H9 (cell line): ENCODE measurements around the gene PRAC2. TPM values are rescaled to one million over a fixed set of nuclear protein-coding genes. Genes with fewer than 3 reads are reported as not detected.

Source experiments
- DNase-seq: peaks from one replicate; pipeline ENCODE4 v3.0.0-alpha.2; 2017
- H2AFZ ChIP-seq: one replicate; pipeline ENCODE4 v1.6.1; 2013; ENCODE audit warnings: mild to moderate bottlenecking, low read length, control low read depth, moderate library complexity
- H2AK5ac ChIP-seq: 2 replicates; pipeline ENCODE4 v1.6.1; 2013; ENCODE audit warnings: low read length, control low read depth, mixed read lengths; ENCODE audit not compliant: insufficient read length
- H2BK120ac ChIP-seq: one replicate; pipeline ENCODE4 v1.6.1; 2013; ENCODE audit warnings: low read depth, mild to moderate bottlenecking, low read length, control low read depth, inconsistent platforms; ENCODE audit not compliant: poor library complexity, severe bottlenecking
- H2BK12ac ChIP-seq: 2 replicates; pipeline ENCODE4 v1.6.1; 2013; ENCODE audit warnings: low read length, control low read depth, mixed read lengths, low read depth; ENCODE audit not compliant: insufficient read length
- H2BK15ac ChIP-seq: 2 replicates; pipeline ENCODE4 v1.6.1; 2013; ENCODE audit warnings: low read depth, low read length, control low read depth
- H2BK20ac ChIP-seq: one replicate; pipeline ENCODE4 v1.6.1; 2013; ENCODE audit warnings: low read depth, mild to moderate bottlenecking, low read length, control low read depth, inconsistent platforms; ENCODE audit not compliant: poor library complexity, severe bottlenecking
- H2BK5ac ChIP-seq: 2 replicates; pipeline ENCODE4 v1.6.1; 2013; ENCODE audit warnings: low read length, control low read depth, mixed read lengths; ENCODE audit not compliant: insufficient read length
- H3K14ac ChIP-seq: 2 replicates; pipeline ENCODE4 v1.6.1; 2013; ENCODE audit warnings: low read length, control low read depth; ENCODE audit not compliant: insufficient read depth
- H3K18ac ChIP-seq: 2 replicates; pipeline ENCODE4 v1.6.1; 2013; ENCODE audit warnings: low read depth, mild to moderate bottlenecking, mixed read lengths, low read length, control low read depth; ENCODE audit not compliant: insufficient read length
- H3K23ac ChIP-seq: 2 replicates; pipeline ENCODE4 v1.6.1; 2013; ENCODE audit warnings: low read length, control low read depth, mixed read lengths, low read depth; ENCODE audit not compliant: insufficient read length
- H3K23me2 ChIP-seq: 2 replicates; pipeline ENCODE4 v1.6.1; 2013; ENCODE audit warnings: low read depth, mild to moderate bottlenecking, mixed read lengths, low read length, control low read depth; ENCODE audit not compliant: insufficient read length, poor library complexity, severe bottlenecking
- H3K27ac ChIP-seq: 2 replicates; pipeline ENCODE4 v1.5.1; 2013; ENCODE audit warnings: low read length, control low read depth, mixed read lengths, low read depth; ENCODE audit not compliant: insufficient read length
- H3K27me3 ChIP-seq: 2 replicates; pipeline ENCODE4 v1.6.1; 2013; ENCODE audit warnings: low read length, control low read depth, inconsistent platforms; ENCODE audit not compliant: insufficient read depth
- H3K4ac ChIP-seq: 2 replicates; pipeline ENCODE4 v1.6.1; 2013; ENCODE audit warnings: low read depth, mild to moderate bottlenecking, control low read depth, inconsistent platforms, low read length, moderate library complexity
- H3K4me1 ChIP-seq: 2 replicates; pipeline ENCODE4 v1.6.1; 2013; ENCODE audit warnings: low read length, control low read depth, inconsistent platforms; ENCODE audit not compliant: insufficient read depth
- H3K4me2 ChIP-seq: 2 replicates; pipeline ENCODE4 v1.6.1; 2013; ENCODE audit warnings: low read length, control low read depth, mixed read lengths; ENCODE audit not compliant: insufficient read length, insufficient read depth
- H3K56ac ChIP-seq: 2 replicates; pipeline ENCODE4 v1.6.1; 2013; ENCODE audit warnings: low read depth, mild to moderate bottlenecking, mixed read lengths, low read length, control low read depth; ENCODE audit not compliant: insufficient read length
- H3K79me1 ChIP-seq: 2 replicates; pipeline ENCODE4 v1.6.1; 2013; ENCODE audit warnings: low read depth, mild to moderate bottlenecking, moderate library complexity, low read length, control low read depth, inconsistent platforms; ENCODE audit not compliant: insufficient read depth, poor library complexity, severe bottlenecking
- H3K79me2 ChIP-seq: 2 replicates; pipeline ENCODE4 v1.6.1; 2013; ENCODE audit warnings: low read length, control low read depth, inconsistent platforms; ENCODE audit not compliant: insufficient read depth
- H3K9ac ChIP-seq: 2 replicates; pipeline ENCODE4 v1.6.1; 2013; ENCODE audit warnings: low read length, control low read depth, mixed read lengths; ENCODE audit not compliant: insufficient read length; ENCODE audit errors: extremely low read depth
- H3K9me3 ChIP-seq: one replicate; pipeline ENCODE4 v1.6.1; 2013; ENCODE audit warnings: low read depth, low read length, inconsistent platforms; ENCODE audit not compliant: control insufficient read depth
- H3T11ph ChIP-seq: one replicate; pipeline ENCODE4 v1.6.1; 2013; ENCODE audit warnings: mild to moderate bottlenecking, low read length, control low read depth, inconsistent platforms
- H4K20me1 ChIP-seq: one replicate; pipeline ENCODE4 v1.6.1; 2013; ENCODE audit not compliant: control insufficient read depth, insufficient read length, insufficient read depth
- H4K5ac ChIP-seq: 2 replicates; pipeline ENCODE4 v1.6.1; 2013; ENCODE audit warnings: low read depth, mild to moderate bottlenecking, mixed read lengths, low read length, control low read depth; ENCODE audit not compliant: insufficient read length
- H4K8ac ChIP-seq: replicated peaks from 2 replicates; pipeline ENCODE4 v1.6.1; 2013; ENCODE audit warnings: low read length, control low read depth, mixed read lengths, low read depth; ENCODE audit not compliant: insufficient read length
- H4K91ac ChIP-seq: 2 replicates; pipeline ENCODE4 v1.6.1; 2013; ENCODE audit warnings: low read depth, mild to moderate bottlenecking, moderate library complexity, mixed read lengths, low read length, control low read depth; ENCODE audit not compliant: insufficient read length
- H3K27ac Mint-ChIP-seq, 3 experiments: 2 replicates in 2 of 3; 3 replicates in 1 of 3; pipeline ENCODE4 v1.8.0; 2020 to 2021; ENCODE audit warnings: mixed read lengths in 3 of 3, mild to moderate bottlenecking in 1 of 3, moderate library complexity in 1 of 3
- H3K27me3 Mint-ChIP-seq: 2 replicates; pipeline ENCODE4 v1.8.0; 2021; ENCODE audit warnings: low read depth, mild to moderate bottlenecking, moderate library complexity, mixed read lengths
- H3K36me3 Mint-ChIP-seq, 3 experiments: 2 replicates in 2 of 3; 3 replicates in 1 of 3; pipeline ENCODE4 v1.8.0; 2020 to 2021; ENCODE audit warnings: low read depth in 3 of 3, mixed read lengths in 3 of 3; ENCODE audit not compliant: insufficient read depth in 1 of 3
- H3K4me1 Mint-ChIP-seq, 2 experiments: 2 replicates each; pipeline ENCODE4 v1.8.0; 2020; ENCODE audit warnings: mixed read lengths in 2 of 2
- H3K4me3 Mint-ChIP-seq, 2 experiments: 2 replicates in 1 of 2; 3 replicates in 1 of 2; pipeline ENCODE4 v1.8.0; 2020 to 2021; ENCODE audit warnings: mild to moderate bottlenecking in 2 of 2, mixed read lengths in 2 of 2, moderate library complexity in 1 of 2
- H3K9me3 Mint-ChIP-seq, 2 experiments: 2 replicates in 1 of 2; 3 replicates in 1 of 2; pipeline ENCODE4 v1.8.0; 2020; ENCODE audit warnings: mild to moderate bottlenecking in 2 of 2, mixed read lengths in 2 of 2, moderate library complexity in 1 of 2
- WGBS: extraction: QIAGEN DNeasy Blood & Tissue Kit; methylation state at CpG from one replicate; pipeline ENCODE4 v1.1.7; 2013; ENCODE audit warnings: missing lambda C conversion rate, low lambda C conversion rate, mixed read lengths; ENCODE audit not compliant: insufficient read length; ENCODE audit errors: extremely low coverage; 5-methylcytosine and 5-hydroxymethylcytosine counted together
- total RNA-seq: library from RNA; stranded (reverse); gene quantifications from 2 replicates; pipeline ENCODE4 v1.2.1, GENCODE V29; 2021
- TF ChIP-seq, protein P1 (sequence below): fragments of 200-600 bp; sonication (generic); conservative IDR thresholded peaks from 3 replicates; pipeline ENCODE4 v1.8.0; 2021; ENCODE audit warnings: antibody characterized with exemption, mild to moderate bottlenecking

PRAC2 gene
- total RNA-seq, 1 experiment from 2014 or later = not detected

DNA sequence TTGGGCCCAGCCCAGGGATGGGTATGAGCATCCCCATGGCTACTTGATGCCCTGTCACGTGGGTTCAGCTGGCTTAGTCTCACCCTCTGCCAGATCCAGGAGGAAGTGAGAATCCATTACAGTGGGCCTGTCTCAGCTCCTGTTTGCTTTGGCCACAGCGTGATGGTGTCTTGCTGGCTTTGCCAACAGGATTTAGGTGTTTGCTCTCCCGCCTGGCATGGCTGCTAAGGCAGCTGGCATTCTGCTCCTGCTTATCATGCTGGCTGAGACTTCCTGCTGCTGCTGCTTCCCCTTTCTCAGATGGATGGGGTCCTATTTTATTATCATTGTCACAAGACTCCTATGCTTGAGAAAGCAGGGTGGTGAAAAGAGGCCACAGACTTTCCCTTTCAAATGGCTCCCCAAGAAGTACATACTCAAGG, 33.9 kb downstream of the PRAC2 start:
- no peak overlapping the region for H2BK12ac ChIP-seq
- no peak overlapping the region for H2AFZ ChIP-seq
- Mint-ChIP-seq H3K4me3 (no peak overlapping the region), H3K9me3 (no peaks in the 10 kb centered on the region), H3K36me3 (no peaks in the 10 kb centered on the region; a peak in 1 of 7 replicates), H3K4me1 (peaks cover 5 to 8% of the 10 kb centered on the region in 2 experiments), H3K27ac (no peak overlapping the region; a peak in 1 of 7 replicates), H3K27me3 (peaks cover 99% of the 10 kb centered on the region)
- H3K27ac ChIP-seq = no peak overlapping the region
- H2AK5ac ChIP-seq = no peak overlapping the region
- TF ChIP-seq, protein P1, sequence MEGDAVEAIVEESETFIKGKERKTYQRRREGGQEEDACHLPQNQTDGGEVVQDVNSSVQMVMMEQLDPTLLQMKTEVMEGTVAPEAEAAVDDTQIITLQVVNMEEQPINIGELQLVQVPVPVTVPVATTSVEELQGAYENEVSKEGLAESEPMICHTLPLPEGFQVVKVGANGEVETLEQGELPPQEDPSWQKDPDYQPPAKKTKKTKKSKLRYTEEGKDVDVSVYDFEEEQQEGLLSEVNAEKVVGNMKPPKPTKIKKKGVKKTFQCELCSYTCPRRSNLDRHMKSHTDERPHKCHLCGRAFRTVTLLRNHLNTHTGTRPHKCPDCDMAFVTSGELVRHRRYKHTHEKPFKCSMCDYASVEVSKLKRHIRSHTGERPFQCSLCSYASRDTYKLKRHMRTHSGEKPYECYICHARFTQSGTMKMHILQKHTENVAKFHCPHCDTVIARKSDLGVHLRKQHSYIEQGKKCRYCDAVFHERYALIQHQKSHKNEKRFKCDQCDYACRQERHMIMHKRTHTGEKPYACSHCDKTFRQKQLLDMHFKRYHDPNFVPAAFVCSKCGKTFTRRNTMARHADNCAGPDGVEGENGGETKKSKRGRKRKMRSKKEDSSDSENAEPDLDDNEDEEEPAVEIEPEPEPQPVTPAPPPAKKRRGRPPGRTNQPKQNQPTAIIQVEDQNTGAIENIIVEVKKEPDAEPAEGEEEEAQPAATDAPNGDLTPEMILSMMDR = no peak
- no peak overlapping the region for H2BK15ac ChIP-seq
- H3K18ac ChIP-seq = no peak overlapping the region
- H3K23me2 ChIP-seq = no peaks in the 10 kb centered on the region
- H3K56ac ChIP-seq = no peak overlapping the region
- no peak for DNase-seq
- no peak overlapping the region for H4K5ac ChIP-seq
- peaks cover 69% of the 10 kb centered on the region for H3K27me3 ChIP-seq
- H4K20me1 ChIP-seq = no peaks in the 10 kb centered on the region
- no peak overlapping the region for H2BK5ac ChIP-seq
- no peak overlapping the region for H3K4me2 ChIP-seq
- H3K79me2 ChIP-seq = no peaks in the 10 kb centered on the region
- no peaks in the 10 kb centered on the region for H3K4me1 ChIP-seq
- no peaks in the 10 kb centered on the region for H3K79me1 ChIP-seq
- no peak overlapping the region for H4K8ac ChIP-seq
- no peak overlapping the region for H2BK120ac ChIP-seq
- H3K9ac ChIP-seq = no peak overlapping the region
- H3T11ph ChIP-seq = no peak overlapping the region
- no peak overlapping the region for H4K91ac ChIP-seq
- no CpG with 5 or more reads among the region's 3 CpGs for WGBS
- no peak overlapping the region for H3K4ac ChIP-seq
- H3K23ac ChIP-seq = no peak overlapping the region
- H2BK20ac ChIP-seq = no peak overlapping the region
- no peak overlapping the region for H3K14ac ChIP-seq
- no peaks in the 10 kb centered on the region for H3K9me3 ChIP-seq
